A549 treated with AZD9567 at 1 μM for 4 hours (cell line): ENCODE measurements around the gene NBEAL1. TPM values are rescaled to one million over a fixed set of nuclear protein-coding genes. Genes with fewer than 3 reads are reported as not detected.

Source experiments
- total RNA-seq: library from RNA; stranded (reverse); fragments of 200-300 nt; extraction: Qiagen RNA extraction; gene quantifications from 5 replicates; pipeline ENCODE4 v1.2.3, GENCODE V29; 2022; ENCODE audit not compliant: insufficient read depth

NBEAL1 gene
- 3.4 to 5.0 TPM (median 4.5 TPM) in 5 replicates for total RNA-seq

DNA sequence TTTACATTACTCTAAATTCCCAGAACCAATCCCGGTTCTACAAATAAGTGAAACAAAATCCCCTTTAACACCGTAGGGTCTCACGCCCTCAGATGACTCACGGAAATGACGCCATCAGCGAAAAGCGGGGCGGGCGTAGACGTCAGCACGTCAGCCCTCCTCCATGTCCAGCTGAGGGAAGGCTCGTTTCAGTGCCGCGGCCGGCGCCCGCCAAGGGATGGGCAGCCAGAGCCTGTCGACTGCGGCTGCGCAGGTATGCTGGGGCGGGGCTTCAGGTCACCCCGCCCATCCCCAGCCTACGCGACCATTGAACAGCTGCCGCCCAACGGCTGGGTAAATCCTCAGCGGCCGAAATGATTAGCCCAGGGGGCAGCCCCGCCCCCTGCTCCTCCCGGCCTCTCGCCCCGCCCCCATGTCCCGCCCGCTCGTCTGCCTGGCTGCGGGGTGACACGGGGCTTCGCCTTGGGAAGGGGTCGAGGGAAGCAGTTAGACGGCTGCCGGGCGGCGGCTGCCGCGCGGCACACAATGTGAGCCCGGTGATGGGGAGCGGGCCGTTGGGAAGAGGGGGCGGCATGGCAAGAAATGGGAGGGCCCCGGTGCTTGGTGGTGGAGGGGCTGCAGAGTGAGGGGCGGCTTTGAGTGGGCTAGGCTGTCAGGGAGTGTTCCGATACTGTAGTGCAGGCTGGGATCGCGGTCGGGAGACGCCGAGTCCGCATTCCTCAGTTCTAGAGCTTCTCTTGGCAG is at the start of gene NBEAL1:
NBEAL1 (plus strand) TSS at position 420 of the 744 bp plus-strand sequence. CDS start 1,510 bp downstream, outside the sequence.

DNA sequence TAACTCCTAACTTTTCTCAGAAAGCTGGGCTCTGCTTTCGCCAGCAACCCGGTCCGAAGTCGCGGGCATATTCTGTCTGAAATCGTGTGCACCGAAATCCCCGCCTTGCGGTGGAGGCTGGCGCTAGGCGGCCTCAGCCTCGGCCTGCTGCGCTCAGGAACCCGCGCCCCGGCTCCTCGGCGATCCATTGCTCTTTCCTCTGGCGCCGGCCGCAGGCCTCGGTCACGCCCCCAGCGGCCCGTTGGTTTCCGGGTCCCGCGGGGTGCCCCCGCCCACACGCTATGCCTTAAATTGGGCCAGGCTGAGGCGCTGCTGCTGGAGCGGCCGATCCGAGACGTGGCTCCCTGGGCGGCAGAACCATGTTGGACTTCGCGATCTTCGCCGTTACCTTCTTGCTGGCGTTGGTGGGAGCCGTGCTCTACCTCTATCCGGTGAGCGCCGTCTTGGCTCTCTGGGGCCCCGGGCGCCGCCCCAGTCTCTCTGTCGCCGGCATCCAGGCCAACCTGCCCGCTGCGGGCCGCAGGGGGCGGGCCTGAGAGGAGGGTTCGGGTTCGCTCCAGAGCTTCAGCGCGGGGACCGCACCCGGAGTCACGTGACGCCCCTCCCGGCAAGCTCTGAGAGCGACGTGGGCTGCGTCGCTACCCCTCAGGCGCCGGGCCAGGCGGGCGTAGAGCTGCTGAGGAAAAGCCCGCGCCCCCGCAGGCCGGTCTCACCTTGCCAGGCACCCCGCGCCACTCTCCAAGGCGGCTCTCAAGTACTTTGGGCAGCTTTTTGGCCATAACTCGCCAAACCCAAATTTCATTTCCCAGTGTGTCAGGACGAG is 224.2 kb downstream of the NBEAL1 start, which contains the start of gene CYP20A1:
CYP20A1 (plus strand) TSS at position 315 of the 823 bp plus-strand sequence; CDS start at position 360, 45 bp downstream.

Other genes starting within 250 kb of the NBEAL1 start
- gene ICA1L, start 143.1 kb upstream of the NBEAL1 start, total RNA-seq = 1.6 to 5.6 TPM (median 1.9 TPM) in 5 replicates
- 67.5 to 82.0 TPM (median 76.0 TPM) in 5 replicates for gene WDR12, start 103.2 kb upstream of the NBEAL1 start, total RNA-seq
- gene CARF, start 102.6 kb upstream of the NBEAL1 start, total RNA-seq = 0.86 to 1.1 TPM (median 1.00 TPM) in 4 of 5 replicates, not detected in the other
- 8.6 to 14.9 TPM (median 9.4 TPM) in 5 replicates for gene CYP20A1, start 224.1 kb downstream of the NBEAL1 start, total RNA-seq